Sigmoid colon (tissue), 7 donors: ENCODE data around the gene CSNK1D. TPM values are rescaled to one million over a fixed set of nuclear protein-coding genes. Genes with fewer than 3 reads are reported as not detected.

Experiments used
- DNase-seq: peaks from one replicate; pipeline ENCODE4 v3.0.0-alpha.2; 2019
- H3K27ac ChIP-seq, 4 donors: fragments of 200-600 bp; sonication (generic); one replicate each; pipeline ENCODE4 v1.5.1; 2016 to 2019; ENCODE audit warnings: mild to moderate bottlenecking in 1 of 4
- H3K27me3 ChIP-seq, 3 donors: fragments of 200-600 bp; sonication (generic); one replicate each; pipeline ENCODE4 v1.5.1; 2019; ENCODE audit warnings: mild to moderate bottlenecking in 1 of 3
- H3K36me3 ChIP-seq, 4 donors: fragments of 200-600 bp; sonication (generic); one replicate each; pipeline ENCODE4 v1.5.1; 2016 to 2019
- H3K4me1 ChIP-seq, 4 donors: fragments of 200-600 bp; sonication (generic); one replicate each; pipeline ENCODE4 v1.5.1; 2017 to 2019
- H3K4me3 ChIP-seq, 4 donors: fragments of 200-600 bp; sonication (generic); one replicate each; pipeline ENCODE4 v1.5.1; 2017 to 2019; ENCODE audit warnings: mild to moderate bottlenecking in 2 of 4, moderate library complexity in 1 of 4
- H3K9me3 ChIP-seq, 4 donors: fragments of 200-600 bp in 3 of 4; sonication (generic) in 3 of 4; one replicate each; pipeline versions ENCODE4 v1.5.1 to v1.6.1; 2013 to 2019
- EP300 ChIP-seq, 4 donors: sonication (generic); formaldehyde crosslinking; IDR thresholded peaks; one replicate each; pipeline ENCODE4 v1.6.1; 2017; ENCODE audit warnings: antibody characterized with exemption in 4 of 4
- POLR2A ChIP-seq, 2 donors: fragments of 450-650 bp; IDR thresholded peaks; one replicate each; pipeline ENCODE4 v1.6.1; 2016; ENCODE audit warnings: antibody characterized with exemption in 2 of 2, mild to moderate bottlenecking in 2 of 2, moderate library complexity in 2 of 2
- POLR2AphosphoS5 ChIP-seq, 4 donors: sonication (generic); formaldehyde crosslinking; IDR thresholded peaks; one replicate each; pipeline ENCODE4 v1.6.1; 2017; ENCODE audit warnings: antibody characterized with exemption in 4 of 4
- WGBS, 2 donors: extraction: QIAGEN DNeasy Blood & Tissue Kit; methylation state at CpG; one replicate each; pipeline ENCODE4 v1.1.7; 2013; 5-methylcytosine and 5-hydroxymethylcytosine counted together
- intact Hi-C: fragments of 100-400 bp; cut with DNase I; formaldehyde crosslinking; loops from one replicate; pipeline ENCODE4 v1.15.1; 2023
- polyA plus RNA-seq, 3 donors: library from polyadenylated mRNA; stranded (reverse); fragments of 200-250 nt; gene quantifications; one replicate each; pipeline ENCODE4 v1.2.3, GENCODE V29; 2013
- total RNA-seq, 4 donors: library from RNA; depleted of rRNA; stranded (reverse); fragments of >200 nt; gene quantifications; one replicate each; pipeline ENCODE4 v1.1.0, GENCODE V29; 2016
- TF ChIP-seq, protein P1 (sequence below), 4 experiments: fragments of 450-650 bp in 3 of 4; fragments of 200-600 bp in 1 of 4; IDR thresholded peaks; one replicate each; pipeline ENCODE4 v1.5.1; 2016 to 2019; ENCODE audit warnings: antibody characterized with exemption in 4 of 4, mild to moderate bottlenecking in 3 of 4, moderate library complexity in 2 of 4
- donor health status: healthy with polysubstance abuse.
- donor health status: Bipolar disorder and iron deficiency.
- donor health status: healthy.

The CSNK1D gene
- total and polyA plus RNA-seq, 7 donors = 45.1 to 142 (median 55.9) TPM

DNA sequence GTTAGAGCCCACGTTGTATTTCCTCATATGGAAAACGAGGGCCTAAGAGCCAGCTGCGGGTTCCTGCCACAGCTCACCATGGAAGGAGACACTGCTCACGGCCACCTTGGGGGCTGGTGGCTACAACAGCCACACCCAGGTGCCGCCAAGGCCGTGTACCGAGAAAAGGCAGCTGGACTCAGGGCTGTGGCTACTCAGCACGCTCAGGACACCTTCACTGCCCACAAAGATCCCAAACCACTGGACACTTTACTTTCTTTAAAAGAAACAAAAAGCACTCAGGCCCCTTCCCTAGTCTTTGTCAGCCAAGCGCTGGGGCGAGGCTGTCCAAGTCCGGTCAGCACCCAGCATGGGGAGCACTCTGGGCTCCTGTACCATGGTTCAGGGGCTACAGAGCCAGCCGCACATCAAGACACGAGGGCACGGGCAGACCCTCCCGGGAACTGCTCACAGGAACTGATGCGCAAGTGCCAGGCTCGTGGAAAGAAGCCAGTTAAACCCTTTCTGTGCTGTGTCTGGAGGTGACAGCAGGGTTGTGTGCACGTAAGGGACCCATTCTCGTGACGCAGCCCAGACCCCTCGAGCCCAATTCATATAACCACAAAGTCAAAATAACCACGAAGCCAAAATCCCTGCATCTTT lies 26.2 kb downstream of the CSNK1D start:
- Histone ChIP-seq H3K9me3 (no peaks in the 10 kb centered on the region), H3K4me3 (no peak overlapping the region), H3K27me3 (no peaks in the 10 kb centered on the region), H3K4me1 (peaks cover 0 to 75% (median 66%) of the 10 kb centered on the region in 4 donors), H3K27ac (peak overlapping the region; percentile 79 to 90 (median 86)), H3K36me3 (peaks cover 58 to 90% (median 66%) of the 10 kb centered on the region in 4 donors)
- peak; percentile 81 for DNase-seq
- no peak for TF ChIP-seq EP300 (IDR thresholded peaks at IDR 0.05)
- TF ChIP-seq, protein P1, sequence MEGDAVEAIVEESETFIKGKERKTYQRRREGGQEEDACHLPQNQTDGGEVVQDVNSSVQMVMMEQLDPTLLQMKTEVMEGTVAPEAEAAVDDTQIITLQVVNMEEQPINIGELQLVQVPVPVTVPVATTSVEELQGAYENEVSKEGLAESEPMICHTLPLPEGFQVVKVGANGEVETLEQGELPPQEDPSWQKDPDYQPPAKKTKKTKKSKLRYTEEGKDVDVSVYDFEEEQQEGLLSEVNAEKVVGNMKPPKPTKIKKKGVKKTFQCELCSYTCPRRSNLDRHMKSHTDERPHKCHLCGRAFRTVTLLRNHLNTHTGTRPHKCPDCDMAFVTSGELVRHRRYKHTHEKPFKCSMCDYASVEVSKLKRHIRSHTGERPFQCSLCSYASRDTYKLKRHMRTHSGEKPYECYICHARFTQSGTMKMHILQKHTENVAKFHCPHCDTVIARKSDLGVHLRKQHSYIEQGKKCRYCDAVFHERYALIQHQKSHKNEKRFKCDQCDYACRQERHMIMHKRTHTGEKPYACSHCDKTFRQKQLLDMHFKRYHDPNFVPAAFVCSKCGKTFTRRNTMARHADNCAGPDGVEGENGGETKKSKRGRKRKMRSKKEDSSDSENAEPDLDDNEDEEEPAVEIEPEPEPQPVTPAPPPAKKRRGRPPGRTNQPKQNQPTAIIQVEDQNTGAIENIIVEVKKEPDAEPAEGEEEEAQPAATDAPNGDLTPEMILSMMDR (IDR thresholded peaks at IDR 0.05) = no peak
- TF ChIP-seq POLR2AphosphoS5 (IDR thresholded peaks at IDR 0.05) = no peak
- no peak for TF ChIP-seq POLR2A (IDR thresholded peaks at IDR 0.05)
- 64 to 70% methylated on average over 22 of the region's 22 CpGs for WGBS, 2 donors
- intact Hi-C loops = loop anchor here (2.0 kb wide), 1 partner anchor 19 kb away; no protein-coding TSS in a partner anchor

DNA sequence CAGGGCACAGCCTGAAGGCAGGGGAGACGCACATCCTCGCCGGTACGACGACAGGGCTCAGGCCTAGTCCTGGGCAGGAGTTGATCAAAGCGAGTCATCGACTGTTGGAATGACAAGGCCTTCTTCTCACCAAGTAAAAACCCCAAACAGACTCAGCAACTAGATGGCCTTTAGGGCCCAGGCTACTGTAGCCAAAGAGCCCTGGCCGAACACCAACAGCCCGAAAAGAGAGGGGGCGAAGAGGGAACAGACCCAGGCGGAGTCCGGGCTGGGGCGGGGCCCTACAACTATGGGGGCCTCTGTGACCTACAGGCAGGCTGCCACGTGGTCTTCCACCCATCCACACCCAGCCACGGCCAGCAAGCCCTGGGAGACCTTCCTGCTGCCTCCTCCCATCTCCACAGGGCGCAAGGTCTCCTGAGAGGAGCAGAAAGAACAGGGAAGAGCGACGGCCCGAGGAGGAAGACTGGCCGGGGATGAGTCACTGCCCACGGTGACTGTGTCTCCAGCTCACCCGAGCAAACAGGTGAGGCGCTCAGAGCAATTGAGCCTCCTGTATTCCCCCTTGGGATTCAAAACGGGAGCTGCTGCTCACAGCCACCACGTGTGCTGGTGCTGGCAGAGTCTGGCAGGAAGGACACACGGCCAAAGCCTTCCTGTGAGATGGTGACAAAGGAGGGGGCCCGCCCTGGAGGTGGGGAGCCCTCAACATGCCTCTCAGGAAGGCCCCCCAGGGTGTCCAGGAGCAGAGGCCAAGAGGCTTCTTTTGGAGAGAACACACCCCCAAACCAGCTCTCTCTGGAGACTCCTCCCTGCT lies 26.9 kb downstream of the CSNK1D start:
- H3K27ac ChIP-seq = peak overlapping the region; percentile 79 to 90 (median 86)
- intact Hi-C loops = loop anchor here (2.0 kb wide), 1 partner anchor 20 kb away; no protein-coding TSS in a partner anchor
- no peak overlapping the region for H3K4me3 ChIP-seq
- H3K36me3 ChIP-seq = peaks cover 50 to 83% (median 59%) of the 10 kb centered on the region in 4 donors
- WGBS, 2 donors = 63 to 64% methylated on average over 27 of the region's 27 CpGs
- peaks cover 0 to 82% (median 73%) of the 10 kb centered on the region in 4 donors for H3K4me1 ChIP-seq
- H3K9me3 ChIP-seq = no peaks in the 10 kb centered on the region
- H3K27me3 ChIP-seq = no peaks in the 10 kb centered on the region
- peak in 1 of 4 donors; percentile 8 for TF ChIP-seq POLR2AphosphoS5 (IDR thresholded peaks at IDR 0.05)
- TF ChIP-seq EP300 (IDR thresholded peaks at IDR 0.05) = no peak
- no peak for DNase-seq

DNA sequence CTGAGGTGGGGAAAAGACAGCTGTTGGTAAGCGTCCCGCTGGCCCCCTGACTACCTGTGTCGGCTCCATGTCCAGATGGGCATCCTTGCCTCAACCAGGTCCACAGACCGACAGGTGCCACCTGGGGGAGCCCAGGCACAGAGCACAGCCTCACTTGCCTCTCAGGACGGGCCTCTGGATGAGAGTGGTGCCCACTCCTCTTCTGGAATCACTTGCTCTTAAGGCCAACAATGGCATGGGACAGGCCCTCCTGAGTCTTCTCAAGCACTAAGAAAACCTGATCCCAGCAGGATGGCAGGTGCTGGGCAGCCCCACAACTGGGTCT lies 27.5 kb downstream of the CSNK1D start:
- peak; percentile 59 for DNase-seq
- Histone ChIP-seq H3K4me1 (peaks cover 0 to 86% (median 78%) of the 10 kb centered on the region in 4 donors), H3K9me3 (no peaks in the 10 kb centered on the region), H3K36me3 (peaks cover 45 to 77% (median 53%) of the 10 kb centered on the region in 4 donors), H3K27ac (peak overlapping the region; percentile 79 to 90 (median 86)), H3K4me3 (no peak overlapping the region), H3K27me3 (no peaks in the 10 kb centered on the region)
- intact Hi-C loops = loop anchor here (2.0 kb wide), 1 partner anchor 21 kb away; no protein-coding TSS in a partner anchor
- 94% methylated on average over 5 of the region's 5 CpGs for WGBS, 2 donors
- TF ChIP-seq, protein P1 (IDR thresholded peaks at IDR 0.05) = no peak
- no peak for TF ChIP-seq EP300 (IDR thresholded peaks at IDR 0.05)
- TF ChIP-seq POLR2A (IDR thresholded peaks at IDR 0.05) = no peak
- no peak for TF ChIP-seq POLR2AphosphoS5 (IDR thresholded peaks at IDR 0.05)

- TF ChIP-seq POLR2A (IDR thresholded peaks at IDR 0.05) = no peak
- no peak for TF ChIP-seq EP300 (IDR thresholded peaks at IDR 0.05)
- TF ChIP-seq, protein P1 (IDR thresholded peaks at IDR 0.05) = no peak
- no peak for TF ChIP-seq POLR2AphosphoS5 (IDR thresholded peaks at IDR 0.05)
- WGBS, 2 donors = 90 to 93% methylated on average over 47 of the region's 47 CpGs
- intact Hi-C loops = loop anchor here (2.0 kb wide), 1 partner anchor 21 kb away; no protein-coding TSS in a partner anchor
- peak; percentile 73 for DNase-seq
- Histone ChIP-seq H3K27ac (peak overlapping the region; percentile 79 to 90 (median 86)), H3K36me3 (peaks cover 39 to 71% (median 47%) of the 10 kb centered on the region in 4 donors), H3K4me3 (no peak overlapping the region), H3K27me3 (no peaks in the 10 kb centered on the region), H3K9me3 (no peaks in the 10 kb centered on the region), H3K4me1 (peaks cover 0 to 86% (median 80%) of the 10 kb centered on the region in 4 donors)
Measured at GRCh38 chr17:82245134-82246039, 28.1 kb downstream of the CSNK1D start.
